DOHH2 (cell line): ENCODE results near the gene UBASH3A.

Experiments used
- CTCF ChIP-seq: fragments of 200-600 bp; sonication (generic); IDR thresholded peaks from one replicate; pipeline ENCODE4 v1.5.1; 2014; ENCODE audit warnings: antibody characterized with exemption, mild to moderate bottlenecking, low read depth, low read length; ENCODE audit not compliant: poor library complexity, severe bottlenecking
- EZH2phosphoT487 ChIP-seq: fragments of 200-600 bp; sonication (generic); IDR thresholded peaks from 2 replicates; pipeline ENCODE4 v1.6.1; 2017; ENCODE audit warnings: borderline replicate concordance, mild to moderate bottlenecking, antibody characterized with exemption, low read length, moderate library complexity, mixed read lengths

GRCh38 chr21:42429021-42429420, 25.3 kb downstream of the UBASH3A start:
- TF ChIP-seq CTCF (no peak), EZH2phosphoT487 (no peak)
